Caki2 (cell line): Measurements from ENCODE around the gene OR4M1. TPM values are rescaled to one million over a fixed set of nuclear protein-coding genes. Genes with fewer than 3 reads are reported as not detected.
"Not testable (repeated sequence)": the region's sequence is repeated elsewhere in the genome, so short reads cannot be mapped to it uniquely, and the experiment has no call there.

ENCODE experiments used
- DNase-seq: peaks from one replicate; pipeline ENCODE4 v3.0.0-alpha.2; 2015; ENCODE audit warnings: low read depth
- in situ Hi-C: cut with HindIII; loops from 2 replicates; pipeline ENCODE4 v1.10.0; 2016; ENCODE audit warnings: low sequenced_read_pairs, low pct_unique_long_range_greater_than_20kb, mixed read lengths
- total RNA-seq: library from RNA; depleted of rRNA; stranded (reverse); fragments of >200 nt; shearing (Covaris generic); gene quantifications from 2 replicates; pipeline ENCODE4 v1.2.3, GENCODE V29; 2014; ENCODE audit warnings: low replicate concordance; rRNA removed

Gene OR4M1
- total RNA-seq, 1 experiment from 2014 or later, result not detected

DNA sequence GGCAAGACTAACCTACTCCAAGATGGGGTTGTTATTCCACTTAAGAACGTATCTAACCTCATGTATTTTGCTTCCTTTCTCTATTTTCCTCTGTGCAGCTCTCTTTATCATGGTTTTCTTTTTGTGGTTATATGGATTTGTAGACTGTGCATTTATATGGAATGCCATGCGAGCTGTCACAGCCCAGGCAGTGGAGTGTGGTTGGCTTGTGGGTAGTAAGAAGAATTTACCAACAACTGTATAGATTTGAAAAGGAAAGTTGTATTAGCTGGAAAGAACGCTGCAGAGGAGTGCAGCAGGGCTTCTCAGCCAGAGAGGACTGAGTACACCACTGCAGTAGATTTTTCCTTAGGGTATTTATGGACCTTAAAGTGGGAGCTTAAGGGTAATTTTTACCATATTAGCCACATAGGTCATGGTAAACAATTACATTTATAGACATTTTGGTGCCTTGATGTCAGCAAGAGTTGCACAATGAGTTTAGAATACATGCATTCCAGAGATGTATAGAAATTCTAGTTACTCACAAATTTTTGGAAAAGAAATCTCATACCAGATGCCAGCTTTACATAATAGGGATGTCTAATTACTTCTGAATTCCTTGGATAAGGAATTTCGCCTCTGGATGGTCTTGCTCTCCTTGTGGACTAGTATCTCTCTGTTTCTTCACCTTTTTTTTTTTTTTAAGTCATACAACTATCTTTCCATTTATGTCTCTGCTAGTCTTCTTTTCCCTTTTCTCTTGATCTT lies 40.0 kb downstream of the OR4M1 start:
- in situ Hi-C loops, DNase-seq: not testable (repeated sequence)

DNA sequence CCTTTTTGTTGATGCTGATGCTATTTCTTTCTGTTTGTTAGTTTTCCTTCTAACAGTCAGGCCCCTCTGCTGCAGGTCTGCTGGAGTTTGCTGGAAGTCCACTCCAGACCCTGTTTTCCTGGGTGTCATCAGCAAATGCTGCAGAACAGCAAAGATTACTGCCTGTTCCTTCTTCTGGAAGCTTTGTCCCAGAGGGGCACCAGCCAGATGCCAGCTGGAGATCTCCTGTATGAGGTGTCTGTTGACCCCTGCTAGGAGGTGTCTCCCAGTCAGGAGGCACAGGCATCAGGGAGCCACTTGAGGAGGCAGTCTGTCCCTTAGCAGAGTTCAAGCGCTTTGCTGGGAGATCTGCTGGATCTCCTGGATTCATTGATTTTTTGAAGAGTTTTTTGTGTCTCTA lies 46.6 kb downstream of the OR4M1 start:
- in situ Hi-C loops, DNase-seq: not testable (repeated sequence)

DNA sequence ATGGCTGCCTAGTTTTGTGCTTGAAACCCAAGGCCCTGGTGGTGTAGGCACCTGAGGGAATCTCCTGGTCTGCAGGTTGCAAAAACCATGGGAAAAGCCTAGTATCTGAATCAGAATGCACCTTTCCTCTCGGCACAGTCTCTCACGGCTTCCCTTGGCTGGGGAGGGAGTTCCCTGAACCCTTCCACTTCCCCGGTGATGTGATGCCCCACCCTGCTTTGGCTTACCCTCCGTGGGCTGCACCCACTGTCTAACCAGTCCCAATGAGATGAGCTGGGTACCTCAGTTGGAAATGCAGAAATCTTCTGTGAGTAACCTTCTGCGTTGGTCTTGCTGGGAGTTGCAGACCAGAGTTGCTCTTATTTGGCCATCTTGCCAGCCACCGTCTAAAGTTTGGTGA lies 47.7 kb downstream of the OR4M1 start:
- DNase-seq, in situ Hi-C loops: not testable (repeated sequence)

DNA sequence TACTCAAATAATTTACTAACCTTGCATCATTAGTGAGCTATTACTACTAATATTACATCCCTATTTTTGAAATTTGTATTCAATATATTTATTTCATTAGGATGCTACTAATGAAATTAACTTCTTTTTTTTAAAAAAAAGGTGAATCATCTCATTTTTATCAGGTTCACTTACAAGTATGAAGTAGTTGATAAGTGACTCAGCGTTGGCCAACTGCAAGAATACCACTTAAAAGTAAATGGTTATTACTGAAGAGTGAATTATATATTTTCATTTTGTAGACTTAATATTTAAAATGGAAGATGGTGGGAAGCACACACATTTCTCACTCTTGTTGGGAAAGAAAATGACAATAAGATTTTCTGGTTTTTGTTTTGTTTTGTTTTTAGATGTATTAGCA lies 49.9 kb downstream of the OR4M1 start:
- in situ Hi-C loops, result no loop called here
- DNase-seq, result no peak

DNA sequence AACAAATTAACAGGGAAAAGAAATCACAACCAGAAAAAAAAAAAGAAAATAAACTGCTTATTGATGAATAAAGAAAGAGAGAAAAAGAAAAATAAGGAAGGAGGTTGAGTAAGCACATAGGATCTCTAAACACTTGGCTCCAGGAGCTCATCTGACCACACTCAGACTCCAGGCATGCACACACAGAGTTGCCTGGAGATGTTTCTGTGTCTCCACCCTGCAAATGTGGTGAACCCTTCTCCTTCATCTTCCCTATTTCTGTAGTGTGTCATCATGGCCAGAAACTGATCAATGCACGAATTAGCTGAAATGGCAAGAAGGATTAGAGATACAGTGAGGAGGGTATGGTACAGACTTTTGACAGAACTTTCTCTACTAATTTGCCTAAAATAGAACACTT lies 50.5 kb downstream of the OR4M1 start:
- in situ Hi-C loops, result no loop called here
- DNase-seq, result no peak

DNA sequence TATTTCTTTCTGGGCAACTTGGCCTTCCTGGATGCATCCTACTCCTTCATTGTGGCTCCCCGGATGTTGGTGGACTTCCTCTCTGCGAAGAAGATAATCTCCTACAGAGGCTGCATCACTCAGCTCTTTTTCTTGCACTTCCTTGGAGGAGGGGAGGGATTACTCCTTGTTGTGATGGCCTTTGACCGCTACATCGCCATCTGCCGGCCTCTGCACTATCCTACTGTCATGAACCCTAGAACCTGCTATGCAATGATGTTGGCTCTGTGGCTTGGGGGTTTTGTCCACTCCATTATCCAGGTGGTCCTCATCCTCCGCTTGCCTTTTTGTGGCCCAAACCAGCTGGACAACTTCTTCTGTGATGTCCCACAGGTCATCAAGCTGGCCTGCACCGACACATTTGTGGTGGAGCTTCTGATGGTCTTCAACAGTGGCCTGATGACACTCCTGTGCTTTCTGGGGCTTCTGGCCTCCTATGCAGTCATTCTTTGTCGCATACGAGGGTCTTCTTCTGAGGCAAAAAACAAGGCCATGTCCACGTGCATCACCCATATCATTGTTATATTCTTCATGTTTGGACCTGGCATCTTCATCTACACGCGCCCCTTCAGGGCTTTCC lies 54.4 kb downstream of the OR4M1 start:
- DNase-seq, result peak; percentile 1
- in situ Hi-C loops, result not testable (repeated sequence)

DNA sequence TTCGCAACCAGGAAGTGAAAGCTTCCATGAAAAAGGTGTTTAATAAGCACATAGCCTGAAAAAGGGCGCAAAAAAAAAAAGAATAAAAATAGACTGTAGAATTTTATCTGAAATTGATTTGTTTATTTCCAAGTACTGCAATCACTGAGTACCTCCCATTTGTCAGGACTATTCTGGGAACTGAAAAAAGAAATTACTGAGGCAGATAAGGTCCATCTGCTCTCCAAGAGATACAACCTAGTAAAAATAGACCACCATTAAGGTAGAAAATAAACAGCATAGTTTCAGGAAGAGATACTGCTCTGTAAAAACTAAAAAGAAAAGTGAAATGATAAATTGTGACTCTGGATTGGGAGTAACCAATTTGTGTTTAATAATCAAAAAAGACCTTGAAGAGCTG lies 55.0 kb downstream of the OR4M1 start:
- in situ Hi-C loops, result no loop called here

More for the DNA sequence above, 55.0 kb downstream of the OR4M1 start:
- no peak for DNase-seq

Other genes starting within 250 kb of the OR4M1 start
- gene OR11H2, start 59.6 kb upstream of the OR4M1 start, total RNA-seq, result not detected in 2 replicates
- gene OR4Q3, start 29.9 kb upstream of the OR4M1 start, total RNA-seq, result not detected in 2 replicates
- gene OR4N2, start 30.3 kb downstream of the OR4M1 start, total RNA-seq, result not detected in 2 replicates
- not detected in 2 replicates for gene OR4K2, start 101.6 kb downstream of the OR4M1 start, total RNA-seq
- gene OR4K5, start 147.1 kb downstream of the OR4M1 start, total RNA-seq, result not detected in 2 replicates
- not detected in 2 replicates for gene OR4K1, start 157.4 kb downstream of the OR4M1 start, total RNA-seq
- gene OR4K15, start 202.1 kb downstream of the OR4M1 start, total RNA-seq, result not detected in 2 replicates
- gene OR4Q2, start 228.7 kb downstream of the OR4M1 start, total RNA-seq, result not detected in 2 replicates
- gene OR4K14, start 245.8 kb downstream of the OR4M1 start, total RNA-seq, result not detected in 2 replicates